Measurements from ENCODE around the gene PHACTR1.
"Not testable (repeated sequence)": the region's sequence is repeated elsewhere in the genome, so short reads cannot be mapped to it uniquely, and the experiment has no call there.

The PHACTR1 gene

GRCh38 chr6:13159300-13159699 is 442.7 kb downstream of the PHACTR1 start:
- no peak overlapping the region for H3K27ac ChIP-seq
- no peak overlapping the region for H3K4me3 ChIP-seq

DNA sequence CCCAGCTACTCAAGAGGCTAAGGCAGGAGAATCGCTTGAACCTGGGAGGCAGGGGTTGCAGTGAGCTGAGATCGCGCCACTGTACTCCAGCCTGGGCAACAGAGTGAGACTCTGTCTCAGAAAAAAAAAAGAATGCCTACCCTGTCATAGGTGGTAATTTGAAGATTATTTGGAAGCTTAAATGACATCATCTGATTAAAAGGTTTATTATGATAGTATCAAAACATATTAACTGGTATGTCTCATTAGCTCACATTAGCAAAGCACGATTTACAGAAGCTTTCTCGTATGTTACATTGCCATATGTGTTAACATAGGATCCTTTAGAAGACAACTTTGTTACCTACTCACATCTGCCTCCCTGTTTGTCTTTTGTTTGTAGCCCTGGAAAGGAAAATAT is 443.3 kb downstream of the PHACTR1 start:
- H3K4me3 ChIP-seq, H3K27ac ChIP-seq: not testable (repeated sequence)

- Histone ChIP-seq H3K4me3 (no peak overlapping the region), H3K27ac (no peak overlapping the region)
Measured at GRCh38 chr6:13163161-13163944, 446.8 kb downstream of the PHACTR1 start.

- Histone ChIP-seq H3K4me3 (no peak overlapping the region), H3K27ac (no peak overlapping the region)
Measured at GRCh38 chr6:13164291-13164690, 447.7 kb downstream of the PHACTR1 start.

DNA sequence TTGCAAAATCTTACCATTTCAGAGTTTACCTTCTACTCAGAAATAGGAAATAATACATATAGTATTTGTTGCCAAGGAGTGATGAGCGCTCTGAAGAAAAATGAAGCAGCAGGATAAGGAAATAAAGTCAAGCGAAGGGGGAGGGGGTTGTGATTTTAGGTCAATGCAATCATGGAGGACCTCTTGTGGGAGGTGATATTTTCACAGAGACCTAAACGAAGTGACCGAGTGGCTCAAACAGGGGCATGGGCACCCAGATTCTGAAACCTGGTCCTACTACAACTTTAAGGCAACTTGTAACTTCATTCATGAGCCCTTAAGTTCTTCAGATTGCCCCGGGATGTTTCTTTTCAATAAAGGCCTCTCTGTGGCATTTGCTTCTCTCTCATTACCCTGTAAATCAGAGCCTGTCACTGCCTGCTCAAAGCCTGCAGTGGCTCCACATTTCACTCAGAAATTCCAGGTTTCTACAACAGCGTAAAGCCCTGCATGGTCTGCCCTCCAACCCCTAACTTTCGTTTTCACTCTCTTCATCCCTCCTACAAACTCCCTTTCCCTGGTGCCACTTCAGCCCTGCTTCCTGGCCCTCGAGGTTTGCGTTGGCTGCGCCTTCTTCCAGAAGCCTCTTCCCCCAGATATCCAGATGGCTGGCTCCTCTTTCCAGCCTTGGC is 449.1 kb downstream of the PHACTR1 start:
- Histone ChIP-seq H3K4me3 (no peak overlapping the region), H3K27ac (no peak overlapping the region)

GRCh38 chr6:13166269-13166668 is 449.7 kb downstream of the PHACTR1 start:
- H3K27ac ChIP-seq: no peak overlapping the region
- H3K4me3 ChIP-seq: no peak overlapping the region

DNA sequence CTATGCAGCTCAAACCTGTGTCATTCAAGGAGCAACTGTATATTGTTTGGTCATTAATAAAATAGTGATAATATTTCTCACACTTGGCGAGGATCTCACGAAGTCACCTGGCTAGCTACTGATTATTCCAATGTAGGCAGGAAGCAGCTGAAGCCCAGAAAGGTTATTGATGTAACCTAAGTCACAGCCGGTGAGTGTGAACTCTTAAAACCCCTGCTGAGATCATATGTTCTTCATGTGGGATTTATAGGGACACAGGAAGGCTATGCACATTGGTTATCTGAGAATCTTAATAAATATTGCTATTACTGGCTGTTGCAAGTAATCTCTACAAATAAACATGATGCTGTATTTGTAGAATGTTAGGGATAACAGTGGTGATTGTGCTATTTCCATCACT is 450.3 kb downstream of the PHACTR1 start:
- H3K4me3 ChIP-seq: no peak overlapping the region
- no peak overlapping the region for H3K27ac ChIP-seq

GRCh38 chr6:13172291-13172690 is 455.7 kb downstream of the PHACTR1 start:
- Histone ChIP-seq H3K27ac (no peak overlapping the region), H3K4me3 (no peak overlapping the region)

GRCh38 chr6:13175087-13175486 is 458.5 kb downstream of the PHACTR1 start:
- Histone ChIP-seq H3K27ac (no peak overlapping the region), H3K4me3 (no peak overlapping the region)

GRCh38 chr6:13175759-13176158 is 459.2 kb downstream of the PHACTR1 start:
- H3K27ac ChIP-seq: no peak overlapping the region
- no peak overlapping the region for H3K4me3 ChIP-seq

- Histone ChIP-seq H3K4me3 (no peak overlapping the region), H3K27ac (no peak overlapping the region)
Measured at GRCh38 chr6:13177664-13178063, 461.1 kb downstream of the PHACTR1 start.

DNA sequence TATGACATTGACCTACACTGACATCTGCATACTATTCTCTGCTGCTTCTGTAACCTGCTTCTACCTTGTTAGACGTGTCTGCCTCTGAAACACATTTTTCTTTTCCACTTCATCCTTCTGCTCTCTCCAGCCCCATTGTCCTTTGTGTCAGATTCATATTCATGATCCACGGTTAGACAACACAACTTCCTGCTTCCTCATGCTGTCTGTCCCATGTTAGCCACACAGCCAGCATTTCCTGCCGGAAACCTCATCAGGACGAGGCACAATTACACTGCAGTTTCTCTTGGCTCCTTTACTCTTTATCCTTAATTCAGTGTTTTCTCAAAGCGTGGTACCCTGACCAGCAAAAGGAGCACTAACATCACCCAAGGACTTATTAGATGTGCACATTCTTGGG is 461.5 kb downstream of the PHACTR1 start:
- Histone ChIP-seq H3K4me3 (no peak overlapping the region), H3K27ac (no peak overlapping the region)

GRCh38 chr6:13180538-13180937 is 464.0 kb downstream of the PHACTR1 start:
- no peak overlapping the region for H3K4me3 ChIP-seq
- H3K27ac ChIP-seq: no peak overlapping the region

- Histone ChIP-seq H3K27ac (no peak overlapping the region), H3K4me3 (no peak overlapping the region)
Measured at GRCh38 chr6:13181393-13181792, 464.8 kb downstream of the PHACTR1 start.

GRCh38 chr6:13183415-13184088 is 467.0 kb downstream of the PHACTR1 start:
- Histone ChIP-seq H3K27ac (no peak overlapping the region), H3K4me3 (no peak overlapping the region)

- no peak overlapping the region for H3K27ac ChIP-seq
- H3K4me3 ChIP-seq: no peak overlapping the region
Measured at GRCh38 chr6:13184089-13184468, 467.5 kb downstream of the PHACTR1 start.

DNA sequence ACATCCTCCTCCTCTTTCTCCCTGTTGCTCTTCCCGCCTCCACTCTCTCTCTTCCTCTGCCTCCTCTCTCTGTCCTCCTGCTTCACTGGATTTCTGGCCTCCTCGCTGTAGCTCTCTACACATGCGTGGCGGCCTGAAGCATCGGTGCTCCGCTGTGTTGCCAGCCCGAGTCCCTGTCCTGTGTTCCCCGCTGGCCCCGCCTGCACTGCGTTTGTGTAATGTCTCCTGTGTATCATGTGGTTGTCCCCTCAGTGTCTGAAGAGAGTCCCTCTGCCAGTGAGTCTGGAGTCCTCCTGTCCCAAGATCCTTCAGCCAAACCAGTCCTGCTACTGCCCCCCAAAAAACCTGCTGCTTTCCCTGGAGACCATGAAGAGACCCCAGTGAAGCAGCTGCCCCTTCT is 468.0 kb downstream of the PHACTR1 start:
- H3K27ac ChIP-seq: no peak overlapping the region
- H3K4me3 ChIP-seq: no peak overlapping the region

GRCh38 chr6:13186861-13187260 is 470.3 kb downstream of the PHACTR1 start:
- Histone ChIP-seq H3K4me3 (no peak overlapping the region), H3K27ac (no peak overlapping the region)

- Histone ChIP-seq H3K4me3 (no peak overlapping the region), H3K27ac (no peak overlapping the region)
Measured at GRCh38 chr6:13187692-13188091, 471.1 kb downstream of the PHACTR1 start.

DNA sequence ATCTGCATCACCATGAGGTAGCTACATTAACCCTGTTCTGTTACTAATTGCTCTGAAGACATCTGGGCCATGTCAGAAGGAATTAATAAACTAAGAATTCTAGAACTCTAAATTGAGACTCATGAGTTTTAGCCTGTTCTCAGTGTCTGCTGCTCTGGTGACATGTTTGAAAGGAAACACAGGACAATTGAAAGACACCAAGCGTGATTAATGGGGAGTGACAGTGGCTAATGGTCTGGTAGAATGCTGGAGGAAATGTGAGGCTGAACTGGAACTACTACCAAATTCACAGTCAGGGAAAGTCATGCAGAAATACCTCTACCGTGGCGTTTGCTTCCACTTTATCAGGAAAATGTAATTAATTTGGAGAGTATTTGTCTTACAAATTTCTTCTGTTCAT is 471.7 kb downstream of the PHACTR1 start:
- Histone ChIP-seq H3K4me3 (no peak overlapping the region), H3K27ac (no peak overlapping the region)

- H3K4me3 ChIP-seq: no peak overlapping the region
- no peak overlapping the region for H3K27ac ChIP-seq
Measured at GRCh38 chr6:13189710-13190109, 473.1 kb downstream of the PHACTR1 start.

Measured in skin epidermis (tissue), 12 donors.